Adrenal gland (tissue), 5 donors: ENCODE data around the gene ARID5B.

ENCODE experiments used
- CTCF ChIP-seq, 6 experiments: fragments of 450-650 bp in 4 of 6; fragments of 200-600 bp in 2 of 6; sonication (generic) in 1 of 6; IDR thresholded peaks; 1 replicate in 5 of 6; 2 replicates in 1 of 6; pipeline versions ENCODE4 v1.5.1 to v1.8.0; 2016 to 2021; ENCODE audit warnings: antibody characterized with exemption in 6 of 6, mild to moderate bottlenecking in 2 of 6, moderate library complexity in 1 of 6
- POLR2A ChIP-seq, 2 donors: fragments of 450-650 bp; IDR thresholded peaks; one replicate each; pipeline ENCODE4 v1.6.1; 2017; ENCODE audit warnings: antibody characterized with exemption in 2 of 2, mild to moderate bottlenecking in 2 of 2, moderate library complexity in 1 of 2
- donor health status: DM: no; HTN: no; CAD: no.

DNA sequence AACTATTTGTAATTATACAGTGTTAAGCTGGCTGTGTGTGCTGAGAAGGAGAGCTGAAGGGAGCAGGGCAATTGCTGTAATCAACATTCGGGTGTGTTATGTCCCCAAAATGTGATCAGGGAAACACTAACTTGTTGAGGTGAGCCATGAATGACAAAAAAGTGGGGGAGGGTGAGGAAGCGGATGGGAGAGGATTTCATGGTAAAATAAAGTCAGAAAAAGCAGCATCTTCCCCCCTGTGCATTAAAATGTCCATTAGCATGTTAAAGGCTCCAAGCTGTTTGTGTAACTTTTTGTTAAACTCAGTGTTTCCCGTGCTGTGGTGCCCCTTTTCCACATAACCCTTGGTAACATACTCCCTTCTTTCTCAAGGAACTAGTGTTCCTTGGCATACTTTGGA lies 84.9 kb downstream of the ARID5B start:
- no peak for TF ChIP-seq CTCF (IDR thresholded peaks at IDR 0.05)
- no peak for TF ChIP-seq POLR2A (IDR thresholded peaks at IDR 0.05)
